ENCODE data around the gene ZNG1C. TPM values are rescaled to one million over a fixed set of nuclear protein-coding genes. Genes with fewer than 3 reads are reported as not detected.
"Not testable (repeated sequence)": the region's sequence is repeated elsewhere in the genome, so short reads cannot be mapped to it uniquely, and the experiment has no call there.

The ZNG1C gene
- total RNA-seq, result 10 to 100 TPM; 29.7 to 48.6 (median 40.5) TPM
- 10 to 100 TPM; 16.4 to 21.3 TPM for polyA plus RNA-seq
- 2.2 reads per million, percentile 10 among the genes with 10 or more reads in this experiment for total RNA-seq

DNA sequence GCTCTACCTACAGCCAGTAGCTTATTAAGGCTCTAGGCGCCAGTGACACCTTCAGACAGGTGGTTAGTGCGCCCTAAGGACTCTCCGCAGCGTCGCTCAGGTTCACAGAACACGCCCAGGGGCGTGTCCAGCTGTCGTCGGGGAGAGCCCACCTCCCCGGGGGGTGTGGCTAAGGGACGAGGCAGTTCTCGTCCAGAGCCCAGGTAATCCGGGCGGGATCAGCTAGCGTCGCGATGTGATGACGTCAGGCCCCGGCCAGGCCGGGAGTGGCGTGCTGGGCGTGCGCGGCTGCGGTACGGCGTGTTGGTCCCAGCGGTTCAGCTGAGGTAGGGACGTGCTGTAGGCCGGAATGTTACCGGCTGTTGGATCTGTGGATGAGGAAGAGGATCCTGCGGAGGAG is at the start of gene ZNG1C:
TSS of gene ZNG1C (plus strand) at position 301 of the 400 bp plus-strand sequence. CDS start at position 350, 49 bp downstream.
- CTCF ChIA-PET; H3K36me3 Mint-ChIP-seq; H3K4me3 Mint-ChIP-seq; H3K4me1 Mint-ChIP-seq; POLR2A ChIA-PET; intact Hi-C loops (cut with micrococcal nuclease); H3K9me3 ChIP-seq (ENCODE audit: control insufficient read depth in 2 of 3, low read length in 3 of 3); H3K27me3 ChIP-seq (ENCODE audit: control insufficient read depth in 2 of 2, insufficient read depth in 2 of 2, low read length in 2 of 2); H3K9me3 Mint-ChIP-seq; H3K4me3 ChIP-seq (ENCODE audit: low read length); H3K27ac Mint-ChIP-seq; DNase-seq; ATAC-seq; H3K4me1 ChIP-seq (ENCODE audit: control insufficient read depth in 2 of 2, insufficient read depth in 2 of 2, low read length in 2 of 2); H3K27me3 Mint-ChIP-seq; H3K36me3 ChIP-seq (ENCODE audit: control insufficient read depth in 2 of 3, insufficient read depth in 3 of 3, low read length in 3 of 3); H3K27ac ChIP-seq (ENCODE audit: low read depth, low read length): not testable (repeated sequence)

DNA sequence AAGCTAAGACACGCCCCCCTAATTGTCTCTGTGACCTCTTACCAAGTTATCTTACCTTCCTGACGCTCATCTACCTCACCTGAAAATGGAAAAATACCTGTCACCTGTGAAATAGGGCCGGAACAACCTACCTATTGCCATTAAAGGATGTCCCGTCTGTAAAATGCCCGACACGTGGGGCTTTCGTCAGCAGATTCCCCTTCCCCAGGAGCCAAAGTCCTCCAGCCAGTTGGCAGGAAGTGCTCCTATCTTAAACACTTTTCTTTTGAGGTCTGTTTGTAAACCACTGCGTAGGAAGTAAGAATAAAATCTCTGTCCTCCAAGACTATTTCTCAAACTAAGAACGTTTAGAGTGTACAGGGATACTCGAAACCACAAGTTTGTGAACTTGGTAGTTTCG is 654 bp downstream of the ZNG1C start:
- H3K9me3 ChIP-seq (ENCODE audit: control insufficient read depth in 2 of 3, low read length in 3 of 3); H3K27ac Mint-ChIP-seq; H3K4me3 ChIP-seq (ENCODE audit: low read length); ATAC-seq; intact Hi-C loops (cut with micrococcal nuclease); H3K4me1 ChIP-seq (ENCODE audit: control insufficient read depth in 2 of 2, insufficient read depth in 2 of 2, low read length in 2 of 2); H3K4me1 Mint-ChIP-seq; H3K9me3 Mint-ChIP-seq; H3K36me3 ChIP-seq (ENCODE audit: control insufficient read depth in 2 of 3, insufficient read depth in 3 of 3, low read length in 3 of 3); H3K36me3 Mint-ChIP-seq; H3K27me3 ChIP-seq (ENCODE audit: control insufficient read depth in 2 of 2, insufficient read depth in 2 of 2, low read length in 2 of 2); H3K27me3 Mint-ChIP-seq; CTCF ChIA-PET; H3K27ac ChIP-seq (ENCODE audit: low read depth, low read length); H3K4me3 Mint-ChIP-seq; DNase-seq; POLR2A ChIA-PET: not testable (repeated sequence)

DNA sequence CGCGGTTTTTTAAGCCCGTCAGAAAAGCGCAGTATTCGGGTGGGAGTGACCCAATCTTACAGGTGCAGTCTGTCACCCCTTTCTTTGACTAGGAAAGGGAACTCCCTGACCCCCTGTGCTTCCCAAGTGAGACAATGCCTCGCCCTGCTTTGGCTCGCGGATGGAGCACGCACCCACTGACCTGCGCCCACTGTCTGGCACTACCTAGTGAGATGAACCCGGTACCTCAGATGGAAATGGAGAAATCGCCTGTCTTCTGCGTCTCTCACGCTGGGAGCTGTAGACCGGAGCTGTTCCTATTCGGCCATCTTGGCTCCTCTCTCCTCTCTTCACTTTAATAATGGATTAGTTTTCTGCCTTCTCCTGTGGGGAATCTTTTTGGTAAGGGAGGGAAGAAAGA is 39.3 kb downstream of the ZNG1C start:
- H3K36me3 Mint-ChIP-seq; DNase-seq; H3K27me3 ChIP-seq (ENCODE audit: control insufficient read depth in 2 of 2, insufficient read depth in 2 of 2, low read length in 2 of 2); H3K9me3 Mint-ChIP-seq; CTCF ChIA-PET; H3K4me3 ChIP-seq (ENCODE audit: low read length); H3K27me3 Mint-ChIP-seq; H3K4me3 Mint-ChIP-seq; ATAC-seq; H3K4me1 ChIP-seq (ENCODE audit: control insufficient read depth in 2 of 2, insufficient read depth in 2 of 2, low read length in 2 of 2); H3K27ac Mint-ChIP-seq; H3K36me3 ChIP-seq (ENCODE audit: control insufficient read depth in 2 of 3, insufficient read depth in 3 of 3, low read length in 3 of 3); H3K9me3 ChIP-seq (ENCODE audit: control insufficient read depth in 2 of 3, low read length in 3 of 3); intact Hi-C loops (cut with micrococcal nuclease); POLR2A ChIA-PET; H3K4me1 Mint-ChIP-seq; H3K27ac ChIP-seq (ENCODE audit: low read depth, low read length): not testable (repeated sequence)

DNA sequence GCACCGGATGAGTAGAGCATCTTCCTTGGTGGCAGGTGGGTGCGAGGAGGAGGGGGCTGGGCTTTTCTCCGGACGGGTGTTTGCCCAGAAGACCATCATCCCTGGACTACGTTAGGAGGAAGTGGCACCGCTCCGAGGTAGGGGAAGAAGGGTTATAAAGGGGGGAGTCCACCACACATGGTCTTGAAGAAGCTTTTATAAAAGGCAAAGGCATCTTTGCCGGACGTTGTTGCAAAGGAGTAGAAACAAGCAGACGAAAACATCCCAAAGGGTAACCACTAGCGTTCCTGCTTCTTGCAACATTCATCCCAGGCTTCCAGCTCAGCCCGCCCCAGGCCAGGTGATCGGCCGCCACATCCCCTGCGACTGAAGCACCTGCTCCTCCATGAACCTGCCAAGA is 60.8 kb downstream of the ZNG1C start, which contains the start of gene FOXD4L3:
TSS of gene FOXD4L3 (plus strand) at position 301 of the 400 bp plus-strand sequence. CDS start at position 386, 85 bp downstream.
- intact Hi-C loops (cut with micrococcal nuclease); ATAC-seq; H3K4me3 Mint-ChIP-seq; H3K9me3 ChIP-seq (ENCODE audit: control insufficient read depth in 2 of 3, low read length in 3 of 3); H3K27me3 Mint-ChIP-seq; H3K27me3 ChIP-seq (ENCODE audit: control insufficient read depth in 2 of 2, insufficient read depth in 2 of 2, low read length in 2 of 2); H3K4me1 Mint-ChIP-seq; H3K36me3 ChIP-seq (ENCODE audit: control insufficient read depth in 2 of 3, insufficient read depth in 3 of 3, low read length in 3 of 3); H3K4me3 ChIP-seq (ENCODE audit: low read length); H3K4me1 ChIP-seq (ENCODE audit: control insufficient read depth in 2 of 2, insufficient read depth in 2 of 2, low read length in 2 of 2); H3K27ac Mint-ChIP-seq; CTCF ChIA-PET; DNase-seq; POLR2A ChIA-PET; H3K36me3 Mint-ChIP-seq; H3K27ac ChIP-seq (ENCODE audit: low read depth, low read length); H3K9me3 Mint-ChIP-seq: not testable (repeated sequence)

DNA sequence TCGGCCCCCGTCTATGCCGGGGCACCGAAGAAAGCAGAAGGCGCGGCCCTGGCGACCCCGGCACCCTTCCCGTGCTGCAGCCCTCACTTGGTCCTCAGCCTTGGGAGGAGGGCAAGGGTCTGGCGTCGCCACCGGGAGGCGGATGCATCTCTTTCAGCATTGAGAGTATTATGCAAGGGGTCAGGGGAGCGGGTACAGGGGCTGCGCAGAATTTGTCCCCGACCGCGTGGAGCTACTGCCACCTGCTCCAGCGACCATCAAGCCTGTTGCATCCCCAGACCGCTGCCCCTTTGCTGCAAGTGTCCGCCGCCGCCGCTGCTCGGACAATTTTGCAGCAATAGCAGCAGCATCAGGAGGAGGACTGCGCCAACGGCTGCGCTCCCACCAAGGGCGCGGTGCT is 62.0 kb downstream of the ZNG1C start:
- intact Hi-C loops (cut with micrococcal nuclease); POLR2A ChIA-PET: not testable (repeated sequence)

DNA sequence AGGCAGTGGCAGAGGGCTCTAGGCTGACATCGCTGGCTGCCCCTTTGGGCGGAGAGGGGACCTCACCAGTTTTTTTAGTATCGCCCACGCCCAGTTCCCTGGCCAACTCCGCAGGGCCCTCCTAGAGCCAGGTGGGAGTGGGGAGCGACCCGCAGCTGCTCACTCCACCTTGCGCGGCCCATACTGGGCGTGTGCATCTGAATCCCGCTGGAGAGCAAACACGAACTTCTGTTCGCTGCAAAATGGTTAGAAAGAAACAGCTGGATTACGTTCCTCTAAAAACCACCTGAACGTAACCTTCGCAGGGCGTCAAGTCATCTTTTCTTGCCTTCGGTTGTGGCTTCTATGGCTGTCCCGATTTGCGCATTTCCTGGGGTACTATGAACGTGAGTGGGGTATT is 62.4 kb downstream of the ZNG1C start:
- H3K27me3 Mint-ChIP-seq; H3K27me3 ChIP-seq (ENCODE audit: control insufficient read depth in 2 of 2, insufficient read depth in 2 of 2, low read length in 2 of 2); H3K27ac ChIP-seq (ENCODE audit: low read depth, low read length); CTCF ChIA-PET; H3K27ac Mint-ChIP-seq; H3K4me1 Mint-ChIP-seq; H3K4me3 Mint-ChIP-seq; ATAC-seq; H3K36me3 ChIP-seq (ENCODE audit: control insufficient read depth in 2 of 3, insufficient read depth in 3 of 3, low read length in 3 of 3); H3K9me3 Mint-ChIP-seq; H3K36me3 Mint-ChIP-seq; POLR2A ChIA-PET; H3K4me3 ChIP-seq (ENCODE audit: low read length); H3K4me1 ChIP-seq (ENCODE audit: control insufficient read depth in 2 of 2, insufficient read depth in 2 of 2, low read length in 2 of 2); intact Hi-C loops (cut with micrococcal nuclease); H3K9me3 ChIP-seq (ENCODE audit: control insufficient read depth in 2 of 3, low read length in 3 of 3); DNase-seq: not testable (repeated sequence)

More for the DNA sequence above, 62.0 kb downstream of the ZNG1C start:
- H3K4me1 Mint-ChIP-seq; H3K9me3 ChIP-seq (ENCODE audit: control insufficient read depth in 2 of 3, low read length in 3 of 3); H3K27ac ChIP-seq (ENCODE audit: low read depth, low read length); DNase-seq; H3K27me3 ChIP-seq (ENCODE audit: control insufficient read depth in 2 of 2, insufficient read depth in 2 of 2, low read length in 2 of 2); H3K36me3 ChIP-seq (ENCODE audit: control insufficient read depth in 2 of 3, insufficient read depth in 3 of 3, low read length in 3 of 3); H3K9me3 Mint-ChIP-seq; H3K4me3 Mint-ChIP-seq; H3K4me3 ChIP-seq (ENCODE audit: low read length); H3K27ac Mint-ChIP-seq; H3K27me3 Mint-ChIP-seq; ATAC-seq; H3K36me3 Mint-ChIP-seq; CTCF ChIA-PET; H3K4me1 ChIP-seq (ENCODE audit: control insufficient read depth in 2 of 2, insufficient read depth in 2 of 2, low read length in 2 of 2): not testable (repeated sequence)

DNA sequence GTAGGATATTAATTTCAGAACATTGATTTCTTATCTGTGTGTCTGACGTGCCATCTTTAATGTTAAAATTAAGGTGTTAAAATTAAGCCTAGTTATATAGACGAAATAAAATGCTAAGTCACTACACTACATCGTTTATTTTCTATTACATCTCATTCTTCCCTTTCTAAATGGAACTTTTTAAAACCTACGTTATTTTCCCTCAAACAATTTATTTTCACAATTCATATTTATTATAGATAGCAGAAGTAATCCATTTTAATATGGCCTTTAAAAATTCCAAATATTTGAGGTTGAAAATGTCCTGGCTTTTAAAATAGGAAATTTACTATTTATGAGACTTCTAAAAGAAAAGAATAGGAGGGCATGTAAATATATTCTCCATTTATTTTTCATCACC is 63.0 kb downstream of the ZNG1C start:
- DNase-seq; H3K4me3 ChIP-seq (ENCODE audit: low read length); H3K9me3 Mint-ChIP-seq; H3K27me3 ChIP-seq (ENCODE audit: control insufficient read depth in 2 of 2, insufficient read depth in 2 of 2, low read length in 2 of 2); H3K36me3 ChIP-seq (ENCODE audit: control insufficient read depth in 2 of 3, insufficient read depth in 3 of 3, low read length in 3 of 3); ATAC-seq; CTCF ChIA-PET; intact Hi-C loops (cut with micrococcal nuclease); POLR2A ChIA-PET; H3K27ac ChIP-seq (ENCODE audit: low read depth, low read length); H3K36me3 Mint-ChIP-seq; H3K4me1 ChIP-seq (ENCODE audit: control insufficient read depth in 2 of 2, insufficient read depth in 2 of 2, low read length in 2 of 2); H3K27ac Mint-ChIP-seq; H3K27me3 Mint-ChIP-seq; H3K4me1 Mint-ChIP-seq; H3K9me3 ChIP-seq (ENCODE audit: control insufficient read depth in 2 of 3, low read length in 3 of 3); H3K4me3 Mint-ChIP-seq: not testable (repeated sequence)

Data from naive thymus-derived CD4-positive, alpha-beta T cell (primary cell).